K562 (cell line): ENCODE results near the gene SRCAP. TPM values are rescaled to one million over a fixed set of nuclear protein-coding genes. Genes with fewer than 3 reads are reported as not detected.

Experiments
- ATAC-seq: fragments of 200-7000 bp; cut with Tn5 transposase; 3 replicates; pipeline ENCODE4 v1.9.1; 2020; ENCODE audit warnings: moderate library complexity
- BruUV-seq: library from RNA; stranded (reverse); fragments of 400-500 nt; replicated peaks from 2 replicates; lab custom pipeline; 2021; lab: Mats Ljungman, UMichigan
- CTCF ChIA-PET: fragments of 300-600 bp; formaldehyde crosslinking; extraction: SDS; loops from one replicate; lab custom pipeline; 2021; ENCODE audit warnings: low intra/inter-chr PET ratio; lab: Yijun Ruan, JAX
- POLR2A ChIA-PET: fragments of 300-600, 350-650 bp; sonication (Branson Sonifier 250); formaldehyde crosslinking; extraction: SDS; loops from one replicate; lab custom pipeline; 2021; ENCODE audit warnings: antibody characterized with exemption, inconsistent platforms; lab: Yijun Ruan, JAX
- DNase-seq, 4 experiments: peaks; one replicate each; pipeline versions ENCODE4 v3.0.0 to v3.0.0-alpha.2; 2011 to 2018; ENCODE audit warnings: low spot score in 3 of 4, mixed read lengths in 3 of 4; ENCODE audit errors: extremely low read depth in 1 of 4
- FAIRE-seq: peaks from 2 replicates; lab custom pipeline; 2011; peaks lifted over from hg19 to GRCh38; lab: Jason Lieb, UNC
- H2AFZ ChIP-seq: 2 replicates; pipeline ENCODE4 v1.6.0; 2011; ENCODE audit warnings: low read depth, low read length, control low read depth, inconsistent platforms
- H3K27ac ChIP-seq: fragments of 200-600 bp; 3 replicates; pipeline ENCODE4 v1.8.0; 2011; ENCODE audit warnings: low read depth, mild to moderate bottlenecking, control low read depth, inconsistent platforms, low read length, moderate library complexity, mixed read lengths; ENCODE audit errors: extremely low read depth
- H3K27me3 ChIP-seq, 2 experiments: fragments of 300-600 bp in 1 of 2; 2 replicates in 1 of 2; 3 replicates in 1 of 2; pipeline versions ENCODE4 v1.6.0 to v1.8.0; 2011; ENCODE audit warnings: inconsistent platforms in 2 of 2, low read length in 2 of 2, mild to moderate bottlenecking in 1 of 2, mixed read lengths in 1 of 2, moderate library complexity in 1 of 2; ENCODE audit not compliant: control insufficient read depth in 2 of 2, insufficient read depth in 2 of 2
- H3K36me3 ChIP-seq: fragments of 300-600 bp; 3 replicates; pipeline ENCODE4 v1.8.0; 2011; ENCODE audit warnings: mild to moderate bottlenecking, low read length, inconsistent platforms; ENCODE audit not compliant: control insufficient read depth, insufficient read depth
- H3K4me1 ChIP-seq, 2 experiments: fragments of 200-600 bp in 1 of 2; replicated peaks in 1 of 2; 2 replicates in 1 of 2; 3 replicates in 1 of 2; pipeline versions ENCODE4 v1.5.1 to v1.8.0; 2011; ENCODE audit warnings: inconsistent platforms in 2 of 2, low read length in 2 of 2, mild to moderate bottlenecking in 1 of 2, mixed read lengths in 1 of 2, moderate library complexity in 1 of 2; ENCODE audit not compliant: control insufficient read depth in 2 of 2, insufficient read depth in 2 of 2
- H3K4me2 ChIP-seq: 2 replicates; pipeline ENCODE4 v1.6.1; 2011; ENCODE audit warnings: low read length, control low read depth, inconsistent platforms, mixed read lengths; ENCODE audit not compliant: insufficient read depth
- H3K4me3 ChIP-seq: fragments of 200-600 bp; sonication (generic), shearing (Covaris generic); 2 replicates; pipeline ENCODE4 v1.5.1; 2016; ENCODE audit warnings: control low read depth, inconsistent platforms
- H3K79me2 ChIP-seq: fragments of 200-600 bp; 3 replicates; pipeline ENCODE4 v1.8.0; 2011; ENCODE audit warnings: low read length, inconsistent platforms; ENCODE audit not compliant: control insufficient read depth, insufficient read depth
- H3K9ac ChIP-seq, 2 experiments: 2 replicates each; pipeline versions ENCODE4 v1.6.0 to v1.6.1; 2011; ENCODE audit warnings: low read depth in 2 of 2, low read length in 2 of 2, control low read depth in 1 of 2, inconsistent platforms in 1 of 2, mild to moderate bottlenecking in 1 of 2, mixed read lengths in 1 of 2; ENCODE audit not compliant: insufficient read depth in 1 of 2
- H3K9me1 ChIP-seq: one replicate; pipeline ENCODE4 v1.6.0; 2011; ENCODE audit warnings: inconsistent platforms, mild to moderate bottlenecking, low read length, moderate library complexity; ENCODE audit not compliant: control insufficient read depth, insufficient read depth
- H3K9me3 ChIP-seq: replicated peaks from 2 replicates; pipeline ENCODE4 v1.5.1; 2011; ENCODE audit warnings: low read depth, low read length, inconsistent platforms; ENCODE audit not compliant: control insufficient read depth, insufficient read depth
- H4K20me1 ChIP-seq: replicated peaks from 2 replicates; pipeline ENCODE4 v1.6.1; 2011; ENCODE audit warnings: low read length, inconsistent platforms, mixed read lengths; ENCODE audit not compliant: control insufficient read depth, insufficient read depth
- ETS1 ChIP-seq: conservative IDR thresholded peaks from 2 replicates; pipeline ENCODE4 v1.6.1; 2011; ENCODE audit warnings: low read depth, mild to moderate bottlenecking, low read length; ENCODE audit not compliant: control insufficient read depth
- POLR2G ChIP-seq: fragments of 200-400 bp; formaldehyde crosslinking; IDR thresholded peaks from 2 replicates; pipeline ENCODE4 v1.6.1; 2017; ENCODE audit warnings: low read depth, mild to moderate bottlenecking, antibody characterized with exemption, low read length, moderate library complexity
- WGBS: fragments of 100-300 bp; shearing (Covaris generic); methylation state at CpG from one replicate; pipeline ENCODE4 v1.1.6; 2016; ENCODE audit warnings: low coverage, mixed read lengths; ENCODE audit not compliant: insufficient coverage; ENCODE audit errors: missing lambda C conversion rate; 5-methylcytosine and 5-hydroxymethylcytosine counted together
- in situ Hi-C: fragments of 300-500 bp; cut with MboI; formaldehyde crosslinking; loops from 4 replicates; pipeline ENCODE4 v1.15.0; 2018; ENCODE audit warnings: inconsistent platforms, mixed read lengths
- intact Hi-C: fragments of 100-400 bp; cut with micrococcal nuclease; formaldehyde crosslinking; loops from 2 replicates; pipeline ENCODE4 v1.14.2; 2022
- polyA plus RNA-seq, 8 experiments: library from polyadenylated mRNA; depleted of rRNA in 4 of 8; stranded (reverse) in 5 of 8; unstranded in 3 of 8; fragments of >200 nt; fragmentation: Nextera tagmentation in 2 of 8; fragmentation: Illumina TruSeq in 1 of 8; extraction: Ambion mirVana in 2 of 8; extraction: Trizol in 1 of 8; gene quantifications; 2 replicates each; pipeline versions ENCODE4 v1.2.1 to v1.2.3, GENCODE V29; 2011 to 2014; ENCODE audit warnings: inconsistent platforms in 1 of 8, missing spikeins in 1 of 8
- total RNA-seq, 7 experiments: library from RNA; depleted of rRNA in 6 of 7; stranded (reverse); fragments of >200 nt in 6 of 7; fragmentation: Illumina TruSeq in 2 of 7; extraction: Trizol in 2 of 7; gene quantifications; 2 replicates each; pipeline versions ENCODE4 v1.2.1 to v1.2.3, GENCODE V29; 2011 to 2021; ENCODE audit warnings: low replicate concordance in 1 of 7

The SRCAP gene
- total and polyA plus RNA-seq, 9 of the 15 experiments (the other 6 are each of a cell fraction or from before 2014, with no cell fraction given) = 0.21 to 62.6 (median 5.8) TPM

- H3K4me1 ChIP-seq = peaks cover 11 to 32% of the 10 kb centered on the region in 2 experiments; a peak in 4 of 5 replicates
- intact Hi-C loops (no loop called here), in situ Hi-C loops (no loop called here)
- H4K20me1 ChIP-seq = 0 out of 2 replicates have a peak, but pooled peaks cover under 1% of the 10 kb centered on the region
- H3K27me3 ChIP-seq = no peaks in the 10 kb centered on the region
- H3K27ac ChIP-seq = no peak overlapping the region
- peaks cover 26% of the 10 kb centered on the region for H3K79me2 ChIP-seq
- H3K9me3 ChIP-seq = no peaks in the 10 kb centered on the region
- no peak overlapping the region for H2AFZ ChIP-seq
- peaks cover 91% of the 10 kb centered on the region for H3K36me3 ChIP-seq
- H3K9me1 ChIP-seq = no peaks in the 10 kb centered on the region
- BruUV-seq = no TSS peak
- no peak for DNase-seq
- H3K4me2 ChIP-seq = no peak overlapping the region
- TF ChIP-seq POLR2G (0 out of 2 replicates have a peak, but pooled peaks have one; percentile 2), ETS1 (no peak)
- no peak for ATAC-seq
- no peak for FAIRE-seq
- WGBS = 72% methylated on average over 4 of the region's 4 CpGs
- ChIA-PET POLR2A (interaction anchor here (1.3 to 3.1 kb wide), 3 partner anchors 8 to 39 kb away, joined by 3 to 16 read pairs (median 14); no protein-coding TSS in a partner anchor), CTCF (no interaction called here)
- no peak overlapping the region for H3K4me3 ChIP-seq
- H3K9ac ChIP-seq = peak overlapping the region in 1 of 2 experiments; percentile 76; a peak in 2 of 4 replicates
Measured at GRCh38 chr16:30766933-30767284, 67.9 kb downstream of the SRCAP start.
